Activated CD8-positive, alpha-beta memory T cell treated with anti-CD3 and anti-CD28 coated beads, Interleukin-2, amount 50 U/mL, for 24 hours (primary cell): ENCODE results near the gene CCSER1.
"Not testable (repeated sequence)": the region's sequence is repeated elsewhere in the genome, so short reads cannot be mapped to it uniquely, and the experiment has no call there.

ENCODE experiments used
- DNase-seq: peaks from one replicate; pipeline ENCODE4 v3.0.0-alpha.2; 2020; ENCODE audit errors: extremely low read depth

Gene CCSER1

GRCh38 chr4:91167864-91168653 lies 1040.9 kb downstream of the CCSER1 start:
- DNase-seq: not testable (repeated sequence)

GRCh38 chr4:91170768-91171167 lies 1043.6 kb downstream of the CCSER1 start:
- no peak for DNase-seq

- no peak for DNase-seq
These were observed 1044.0 kb downstream of the CCSER1 start for GRCh38 chr4:91171217-91171616.

GRCh38 chr4:91185061-91185460 lies 1057.9 kb downstream of the CCSER1 start:
- DNase-seq: not testable (repeated sequence)

- DNase-seq: no peak
These were observed 1071.8 kb downstream of the CCSER1 start for GRCh38 chr4:91198951-91199350.

GRCh38 chr4:91207535-91207934 lies 1080.3 kb downstream of the CCSER1 start:
- no peak for DNase-seq

GRCh38 chr4:91212211-91212610 lies 1085.0 kb downstream of the CCSER1 start:
- DNase-seq: no peak

- DNase-seq: not testable (repeated sequence)
These were observed 1090.7 kb downstream of the CCSER1 start for GRCh38 chr4:91217831-91218403.

- no peak for DNase-seq
These were observed 1093.1 kb downstream of the CCSER1 start for GRCh38 chr4:91220315-91220714.

- no peak for DNase-seq
These were observed 1094.8 kb downstream of the CCSER1 start for GRCh38 chr4:91222014-91222413.

- no peak for DNase-seq
These were observed 1099.7 kb downstream of the CCSER1 start for GRCh38 chr4:91226867-91227266.

- no peak for DNase-seq
These were observed 1101.5 kb downstream of the CCSER1 start for GRCh38 chr4:91228659-91229058.

- DNase-seq: no peak
These were observed 1106.0 kb downstream of the CCSER1 start for GRCh38 chr4:91233164-91233563.

GRCh38 chr4:91243132-91243531 lies 1115.9 kb downstream of the CCSER1 start:
- no peak for DNase-seq

GRCh38 chr4:91256043-91256442 lies 1128.8 kb downstream of the CCSER1 start:
- DNase-seq: no peak

- DNase-seq: no peak
These were observed 1129.6 kb downstream of the CCSER1 start for GRCh38 chr4:91256751-91257150.

- no peak for DNase-seq
These were observed 1130.5 kb downstream of the CCSER1 start for GRCh38 chr4:91257721-91258120.

GRCh38 chr4:91258326-91258725 lies 1131.1 kb downstream of the CCSER1 start:
- DNase-seq: no peak

GRCh38 chr4:91267543-91267942 lies 1140.3 kb downstream of the CCSER1 start:
- no peak for DNase-seq

- not testable (repeated sequence) for DNase-seq
These were observed 1141.3 kb downstream of the CCSER1 start for GRCh38 chr4:91268481-91268880.

GRCh38 chr4:91268913-91269312 lies 1141.7 kb downstream of the CCSER1 start:
- DNase-seq: no peak

- DNase-seq: no peak
These were observed 1152.7 kb downstream of the CCSER1 start for GRCh38 chr4:91279899-91280298.

GRCh38 chr4:91280551-91281290 lies 1153.5 kb downstream of the CCSER1 start:
- DNase-seq: no peak
